ENCODE measurements around the gene CEACAM6.

CEACAM6 gene

GRCh38 chr19:41821003-41821735 lies 65.8 kb downstream of the CEACAM6 start:
- peaks cover 3% of the 10 kb centered on the region for H3K4me1 Mint-ChIP-seq (ENCODE audit: low read depth)
- H3K9me3 Mint-ChIP-seq = no peaks in the 10 kb centered on the region
- no peak overlapping the region for H3K27ac Mint-ChIP-seq
- DNase-seq = peak; percentile 56
- no peak overlapping the region for H3K4me3 Mint-ChIP-seq
- H3K27me3 Mint-ChIP-seq = peaks cover 20% of the 10 kb centered on the region
- no peaks in the 10 kb centered on the region for H3K36me3 Mint-ChIP-seq (ENCODE audit: low read depth)
